Measurements from ENCODE around the gene CCR9. TPM values are rescaled to one million over a fixed set of nuclear protein-coding genes. Genes with fewer than 3 reads are reported as not detected.
"Not testable (repeated sequence)": the region's sequence is repeated elsewhere in the genome, so short reads cannot be mapped to it uniquely, and the experiment has no call there.

Gene CCR9
- total RNA-seq, 1 donor from 2014 or later = not detected

GRCh38 chr3:45848392-45848791 lies 38.0 kb upstream of the CCR9 start:
- Mint-ChIP-seq H3K9me3 (no peaks in the 10 kb centered on the region), H3K4me3 (no peak overlapping the region), H3K27me3 (ENCODE audit: insufficient read depth, low read depth) (peaks cover 16% of the 10 kb centered on the region), H3K36me3 (no peaks in the 10 kb centered on the region), H3K4me1 (no peaks in the 10 kb centered on the region), H3K27ac (no peak overlapping the region)
- no peak for DNase-seq (ENCODE audit: low spot score)
- Histone ChIP-seq H3K9ac (no peak overlapping the region), H3K36me3 (no peaks in the 10 kb centered on the region), H3K27me3 (peaks cover 99% of the 10 kb centered on the region), H3F3A (ENCODE audit: low read depth) (no peaks in the 10 kb centered on the region), H3K79me2 (ENCODE audit: low read depth) (no peaks in the 10 kb centered on the region), H3K27ac (no peak overlapping the region), H4K20me1 (ENCODE audit: low read depth) (no peaks in the 10 kb centered on the region), H3K9me3 (ENCODE audit: low read depth) (no peaks in the 10 kb centered on the region), H2AFZ (replicated peaks) (no peak overlapping the region), H3K4me3 (no peak overlapping the region), H3K4me2 (no peak overlapping the region), H3K4me1 (no peaks in the 10 kb centered on the region)
- TF ChIP-seq EZH2 (IDR thresholded peaks at IDR 0.05) (no peak), CTCF (IDR thresholded peaks at IDR 0.05) (no peak), EZH2phosphoT487 (IDR thresholded peaks at IDR 0.05) (no peak)

DNA sequence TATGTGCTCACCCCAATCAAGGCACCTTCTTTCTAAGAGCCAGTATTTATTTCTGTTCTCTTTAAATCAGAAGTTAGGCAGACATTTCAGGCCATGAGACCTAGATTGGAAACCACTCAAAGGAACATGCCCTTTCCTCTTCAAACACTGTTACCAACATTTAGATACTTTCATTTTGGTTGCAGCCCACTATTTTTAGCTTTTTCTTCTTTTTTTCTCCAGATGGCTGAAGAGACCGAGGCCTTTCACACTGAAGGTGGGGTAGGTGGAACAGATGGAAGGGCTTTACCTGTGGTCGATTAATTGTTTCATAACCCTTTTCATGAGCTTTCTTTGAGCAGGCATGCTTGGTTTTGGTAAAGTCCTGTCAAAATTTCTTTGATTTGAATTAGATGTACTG lies 33.5 kb upstream of the CCR9 start:
- H3K9ac ChIP-seq = no peak overlapping the region
- peaks cover 72% of the 10 kb centered on the region for H3K27me3 ChIP-seq
- H3K79me2 ChIP-seq (ENCODE audit: low read depth) = no peaks in the 10 kb centered on the region
- H3K9me3 ChIP-seq (ENCODE audit: low read depth) = peaks cover 3% of the 10 kb centered on the region
- H3K4me1 Mint-ChIP-seq = no peaks in the 10 kb centered on the region
- no peaks in the 10 kb centered on the region for H3K4me1 ChIP-seq
- H3K36me3 ChIP-seq = no peaks in the 10 kb centered on the region
- TF ChIP-seq CTCF (IDR thresholded peaks at IDR 0.05) = no peak
- no peak for TF ChIP-seq EZH2 (IDR thresholded peaks at IDR 0.05)
- TF ChIP-seq EZH2phosphoT487 (IDR thresholded peaks at IDR 0.05) = no peak
- no peak overlapping the region for H3K4me2 ChIP-seq
- DNase-seq (ENCODE audit: low spot score) = no peak
- no peaks in the 10 kb centered on the region for H3K36me3 Mint-ChIP-seq
- H3K4me3 Mint-ChIP-seq = no peak overlapping the region
- H4K20me1 ChIP-seq (ENCODE audit: low read depth) = no peaks in the 10 kb centered on the region
- no peak overlapping the region for H3K4me3 ChIP-seq
- peaks cover 5% of the 10 kb centered on the region for H3K9me3 Mint-ChIP-seq
- no peaks in the 10 kb centered on the region for H3F3A ChIP-seq (ENCODE audit: low read depth)
- H3K27me3 Mint-ChIP-seq (ENCODE audit: insufficient read depth, low read depth) = peaks cover 13% of the 10 kb centered on the region
- H2AFZ ChIP-seq (replicated peaks) = no peak overlapping the region
- H3K27ac Mint-ChIP-seq = no peak overlapping the region
- H3K27ac ChIP-seq = no peak overlapping the region

GRCh38 chr3:45856323-45856722 lies 30.0 kb upstream of the CCR9 start:
- H3K79me2 ChIP-seq (ENCODE audit: low read depth); H3K9ac ChIP-seq; H2AFZ ChIP-seq (replicated peaks); H3K4me3 ChIP-seq; H3F3A ChIP-seq (ENCODE audit: low read depth); H3K36me3 ChIP-seq; H3K4me2 ChIP-seq; H3K27ac ChIP-seq; DNase-seq (ENCODE audit: low spot score); H3K9me3 Mint-ChIP-seq; H3K27me3 Mint-ChIP-seq (ENCODE audit: insufficient read depth, low read depth); H4K20me1 ChIP-seq (ENCODE audit: low read depth); H3K27ac Mint-ChIP-seq; H3K9me3 ChIP-seq (ENCODE audit: low read depth); H3K4me3 Mint-ChIP-seq; H3K4me1 Mint-ChIP-seq; H3K4me1 ChIP-seq; H3K36me3 Mint-ChIP-seq: not testable (repeated sequence)
- H3K27me3 ChIP-seq = peaks cover 40% of the 10 kb centered on the region

DNA sequence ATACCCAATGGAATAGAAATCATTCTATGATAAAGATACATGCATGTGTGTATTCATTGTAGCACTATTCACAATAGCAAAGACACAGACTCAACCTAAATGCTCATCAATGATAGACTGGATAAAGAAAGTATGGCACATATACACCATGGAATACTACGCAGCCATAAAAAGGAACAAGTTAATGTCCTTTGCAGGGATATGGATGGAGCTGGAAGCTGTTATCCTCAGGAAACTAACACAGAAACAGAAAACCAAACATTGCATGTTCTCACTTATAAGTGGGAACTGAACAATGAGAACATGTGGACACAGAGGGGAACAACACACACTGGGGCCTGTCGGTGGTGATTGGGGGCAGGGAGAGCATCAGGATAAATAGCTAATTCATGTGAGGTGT lies 29.3 kb upstream of the CCR9 start:
- H3K4me2 ChIP-seq; H3K36me3 Mint-ChIP-seq; H4K20me1 ChIP-seq (ENCODE audit: low read depth); H3K27ac Mint-ChIP-seq; H3K27me3 Mint-ChIP-seq (ENCODE audit: insufficient read depth, low read depth); H3K79me2 ChIP-seq (ENCODE audit: low read depth); DNase-seq (ENCODE audit: low spot score); H3K4me3 Mint-ChIP-seq; H3K4me1 ChIP-seq; H2AFZ ChIP-seq (replicated peaks); H3K36me3 ChIP-seq; H3K4me3 ChIP-seq; H3F3A ChIP-seq (ENCODE audit: low read depth); H3K9ac ChIP-seq; H3K9me3 ChIP-seq (ENCODE audit: low read depth); H3K4me1 Mint-ChIP-seq; H3K9me3 Mint-ChIP-seq; H3K27ac ChIP-seq: not testable (repeated sequence)
- H3K27me3 ChIP-seq = peaks cover 34% of the 10 kb centered on the region
